ENCODE data around the gene RER1.
A peak's percentile ranks its signal among the peaks of the same experiment; 100 is the strongest.

Gene RER1

GRCh38 chr1:2405588-2406295 is 14.1 kb downstream of the RER1 start:
- DNase-seq (ENCODE audit: low read depth in 1 of 2, low spot score in 1 of 2): no peak

GRCh38 chr1:2406451-2407041 is 14.9 kb downstream of the RER1 start:
- DNase-seq (ENCODE audit: low read depth in 1 of 2, low spot score in 1 of 2): no peak

GRCh38 chr1:2407166-2407990 is 15.7 kb downstream of the RER1 start:
- DNase-seq (ENCODE audit: low read depth in 1 of 2, low spot score in 1 of 2): no peak

GRCh38 chr1:2407991-2408275 is 16.3 kb downstream of the RER1 start:
- DNase-seq (ENCODE audit: low read depth in 1 of 2, low spot score in 1 of 2): no peak

DNA sequence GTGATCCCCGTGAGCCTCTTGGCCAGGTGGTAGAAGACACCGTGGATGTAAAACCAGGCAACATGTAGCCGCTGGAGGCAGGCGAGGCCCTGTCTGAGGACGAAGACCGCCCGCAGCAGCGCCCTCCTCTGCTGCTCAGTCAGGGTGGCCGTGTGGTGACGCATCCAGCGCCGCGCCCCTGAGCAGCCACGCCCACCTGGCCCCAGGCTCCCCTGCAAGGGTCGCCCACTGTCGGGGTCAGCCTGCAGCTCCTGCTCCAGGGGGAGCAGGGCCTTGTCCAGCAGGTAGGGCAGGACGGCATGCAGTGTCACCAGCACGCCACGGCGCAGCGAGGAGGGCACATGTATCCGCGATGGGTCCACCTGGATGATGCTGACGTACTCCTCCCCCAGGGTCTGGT is 16.8 kb downstream of the RER1 start:
- no peak for DNase-seq (ENCODE audit: low read depth in 1 of 2, low spot score in 1 of 2)

- DNase-seq (ENCODE audit: low read depth in 1 of 2, low spot score in 1 of 2): no peak
Measured at GRCh38 chr1:2408859-2409276, 17.2 kb downstream of the RER1 start.

DNA sequence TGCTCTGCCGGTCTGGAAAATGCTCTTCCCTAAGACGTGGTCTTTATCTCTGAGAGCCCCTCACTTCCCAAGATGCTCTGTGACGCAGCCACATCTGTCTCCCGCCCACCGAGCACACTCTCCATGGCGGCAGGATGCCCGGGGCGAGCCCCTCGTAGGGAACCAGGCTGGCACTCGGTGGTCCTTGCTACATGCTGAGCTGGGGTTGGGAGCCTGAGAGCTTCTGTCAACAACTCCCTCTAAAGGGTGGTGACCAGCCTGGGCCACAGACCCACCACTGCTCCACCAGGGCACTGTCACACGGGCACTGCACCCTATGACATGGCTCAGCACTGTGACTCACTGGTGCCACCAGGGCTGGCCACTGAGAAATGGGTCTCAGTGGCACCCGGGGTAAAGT is 18.1 kb downstream of the RER1 start:
- no peak for DNase-seq (ENCODE audit: low read depth in 1 of 2, low spot score in 1 of 2)

- no peak for DNase-seq (ENCODE audit: low read depth in 1 of 2, low spot score in 1 of 2)
Measured at GRCh38 chr1:2411801-2412394, 20.3 kb downstream of the RER1 start.

GRCh38 chr1:2412395-2412772 is 20.7 kb downstream of the RER1 start, which contains the start of gene PEX10:
Gene PEX10, minus strand, starts transcription at chr1:2412564. Its CDS starts 62 bp downstream, at chr1:2412502.
- peak; percentile 98 to 99 for DNase-seq (ENCODE audit: low read depth in 1 of 2, low spot score in 1 of 2)

GRCh38 chr1:2412773-2413494 is 21.3 kb downstream of the RER1 start:
- DNase-seq (ENCODE audit: low read depth in 1 of 2, low spot score in 1 of 2): no peak

GRCh38 chr1:2413495-2414296 is 22.1 kb downstream of the RER1 start:
- DNase-seq (ENCODE audit: low read depth in 1 of 2, low spot score in 1 of 2): peak in 1 of 2 donors; percentile 12

- DNase-seq (ENCODE audit: low read depth in 1 of 2, low spot score in 1 of 2): peak; percentile 65 to 68
Measured at GRCh38 chr1:2414297-2414958, 22.8 kb downstream of the RER1 start.

- no peak for DNase-seq (ENCODE audit: low read depth in 1 of 2, low spot score in 1 of 2)
Measured at GRCh38 chr1:2415337-2415736, 23.7 kb downstream of the RER1 start.

- DNase-seq (ENCODE audit: low read depth in 1 of 2, low spot score in 1 of 2): peak in 1 of 2 donors; percentile 13
Measured at GRCh38 chr1:2415801-2416208, 24.2 kb downstream of the RER1 start.

- DNase-seq (ENCODE audit: low read depth in 1 of 2, low spot score in 1 of 2): no peak
Measured at GRCh38 chr1:2416403-2416802, 24.8 kb downstream of the RER1 start.

GRCh38 chr1:2417083-2417832 is 25.6 kb downstream of the RER1 start:
- DNase-seq (ENCODE audit: low read depth in 1 of 2, low spot score in 1 of 2): no peak

- DNase-seq (ENCODE audit: low read depth in 1 of 2, low spot score in 1 of 2): no peak
Measured at GRCh38 chr1:2417833-2418225, 26.2 kb downstream of the RER1 start.

GRCh38 chr1:2418791-2419320 is 27.2 kb downstream of the RER1 start:
- DNase-seq (ENCODE audit: low read depth in 1 of 2, low spot score in 1 of 2): no peak

- DNase-seq (ENCODE audit: low read depth in 1 of 2, low spot score in 1 of 2): no peak
Measured at GRCh38 chr1:2419416-2419815, 27.8 kb downstream of the RER1 start.

Measured in activated T-helper 1 cell treated with anti-CD3 and anti-CD28 coated beads, Interleukin-2, amount 50 U/mL, for 16 hours (primary cell).